ENCODE measurements around the gene PER3. TPM values are rescaled to one million over a fixed set of nuclear protein-coding genes. Genes with fewer than 3 reads are reported as not detected.

The PER3 gene
- total and polyA plus RNA-seq, 2 experiments from 2014 or later: 1.9 to 2.7 TPM

- Histone ChIP-seq H3K27ac (no peak overlapping the region), H3K4me1 (ENCODE audit: insufficient read depth) (no peaks in the 10 kb centered on the region), H4K20me1 (ENCODE audit: insufficient read depth, poor library complexity, severe bottlenecking) (no peaks in the 10 kb centered on the region), H3K36me3 (replicated peaks; ENCODE audit: insufficient read depth, low read depth) (no peaks in the 10 kb centered on the region), H3K27me3 (no peaks in the 10 kb centered on the region), H3K79me2 (no peaks in the 10 kb centered on the region), H3K9me3 (ENCODE audit: low read depth) (no peaks in the 10 kb centered on the region), H3K4me2 (no peak overlapping the region), H3K9me2 (replicated peaks; ENCODE audit: insufficient read depth) (no peaks in the 10 kb centered on the region), H2AFZ (no peak overlapping the region), H3K4me3 (no peak overlapping the region)
- TF ChIP-seq, protein P1, sequence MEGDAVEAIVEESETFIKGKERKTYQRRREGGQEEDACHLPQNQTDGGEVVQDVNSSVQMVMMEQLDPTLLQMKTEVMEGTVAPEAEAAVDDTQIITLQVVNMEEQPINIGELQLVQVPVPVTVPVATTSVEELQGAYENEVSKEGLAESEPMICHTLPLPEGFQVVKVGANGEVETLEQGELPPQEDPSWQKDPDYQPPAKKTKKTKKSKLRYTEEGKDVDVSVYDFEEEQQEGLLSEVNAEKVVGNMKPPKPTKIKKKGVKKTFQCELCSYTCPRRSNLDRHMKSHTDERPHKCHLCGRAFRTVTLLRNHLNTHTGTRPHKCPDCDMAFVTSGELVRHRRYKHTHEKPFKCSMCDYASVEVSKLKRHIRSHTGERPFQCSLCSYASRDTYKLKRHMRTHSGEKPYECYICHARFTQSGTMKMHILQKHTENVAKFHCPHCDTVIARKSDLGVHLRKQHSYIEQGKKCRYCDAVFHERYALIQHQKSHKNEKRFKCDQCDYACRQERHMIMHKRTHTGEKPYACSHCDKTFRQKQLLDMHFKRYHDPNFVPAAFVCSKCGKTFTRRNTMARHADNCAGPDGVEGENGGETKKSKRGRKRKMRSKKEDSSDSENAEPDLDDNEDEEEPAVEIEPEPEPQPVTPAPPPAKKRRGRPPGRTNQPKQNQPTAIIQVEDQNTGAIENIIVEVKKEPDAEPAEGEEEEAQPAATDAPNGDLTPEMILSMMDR (IDR thresholded peaks at IDR 0.05; ENCODE audit: poor library complexity): no peak
- TF ChIP-seq EZH2 (IDR thresholded peaks at IDR 0.05; ENCODE audit: borderline replicate concordance) (no peak), EZH2phosphoT487 (IDR thresholded peaks at IDR 0.05; ENCODE audit: low read depth, severe bottlenecking, unreplicated experiment) (no peak)
- no peak for DNase-seq (ENCODE audit: low spot score)
- 54% methylated on average over 3 of the region's 3 CpGs for WGBS (ENCODE audit: low lambda C conversion rate, missing lambda C conversion rate)
Measured at GRCh38 chr1:7839526-7839925, 55.4 kb downstream of the PER3 start.

- H3K4me2 ChIP-seq: no peak overlapping the region
- TF ChIP-seq EZH2 (IDR thresholded peaks at IDR 0.05; ENCODE audit: borderline replicate concordance) (no peak), EZH2phosphoT487 (IDR thresholded peaks at IDR 0.05; ENCODE audit: low read depth, severe bottlenecking, unreplicated experiment) (no peak)
- TF ChIP-seq, protein P1 (IDR thresholded peaks at IDR 0.05; ENCODE audit: poor library complexity): no peak
- H3K27ac ChIP-seq: no peak overlapping the region
- WGBS (ENCODE audit: low lambda C conversion rate, missing lambda C conversion rate): 94% methylated on average over 4 of the region's 4 CpGs
- no peaks in the 10 kb centered on the region for H3K9me3 ChIP-seq (ENCODE audit: low read depth)
- no peak for DNase-seq (ENCODE audit: low spot score)
- no peaks in the 10 kb centered on the region for H3K36me3 ChIP-seq (replicated peaks; ENCODE audit: insufficient read depth, low read depth)
- no peaks in the 10 kb centered on the region for H3K4me1 ChIP-seq (ENCODE audit: insufficient read depth)
- H3K4me3 ChIP-seq: no peak overlapping the region
- H2AFZ ChIP-seq: no peak overlapping the region
- H3K79me2 ChIP-seq: no peaks in the 10 kb centered on the region
- no peaks in the 10 kb centered on the region for H3K27me3 ChIP-seq
- H4K20me1 ChIP-seq (ENCODE audit: insufficient read depth, poor library complexity, severe bottlenecking): no peaks in the 10 kb centered on the region
- no peaks in the 10 kb centered on the region for H3K9me2 ChIP-seq (replicated peaks; ENCODE audit: insufficient read depth)
Measured at GRCh38 chr1:7842517-7842916, 58.4 kb downstream of the PER3 start.

- no peak for DNase-seq (ENCODE audit: low spot score)
- Histone ChIP-seq H3K4me1 (ENCODE audit: insufficient read depth) (no peaks in the 10 kb centered on the region), H2AFZ (no peak overlapping the region), H3K9me2 (replicated peaks; ENCODE audit: insufficient read depth) (no peaks in the 10 kb centered on the region), H3K36me3 (replicated peaks; ENCODE audit: insufficient read depth, low read depth) (no peaks in the 10 kb centered on the region), H3K27me3 (peaks cover 6% of the 10 kb centered on the region), H3K4me3 (no peak overlapping the region), H3K27ac (no peak overlapping the region), H3K9me3 (ENCODE audit: low read depth) (no peaks in the 10 kb centered on the region), H3K4me2 (no peak overlapping the region), H4K20me1 (ENCODE audit: insufficient read depth, poor library complexity, severe bottlenecking) (no peaks in the 10 kb centered on the region), H3K79me2 (no peaks in the 10 kb centered on the region)
- TF ChIP-seq EZH2phosphoT487 (IDR thresholded peaks at IDR 0.05; ENCODE audit: low read depth, severe bottlenecking, unreplicated experiment) (no peak), EZH2 (IDR thresholded peaks at IDR 0.05; ENCODE audit: borderline replicate concordance) (no peak)
- TF ChIP-seq, protein P1 (IDR thresholded peaks at IDR 0.05; ENCODE audit: poor library complexity): no peak
- 86% methylated on average over 2 of the region's 2 CpGs for WGBS (ENCODE audit: low lambda C conversion rate, missing lambda C conversion rate)
Measured at GRCh38 chr1:7845761-7846160, 61.7 kb downstream of the PER3 start.

GRCh38 chr1:7846656-7847055 is 62.6 kb downstream of the PER3 start:
- Histone ChIP-seq H3K79me2 (no peaks in the 10 kb centered on the region), H4K20me1 (ENCODE audit: insufficient read depth, poor library complexity, severe bottlenecking) (no peaks in the 10 kb centered on the region), H3K27me3 (peaks cover 12% of the 10 kb centered on the region), H3K4me2 (no peak overlapping the region), H3K27ac (no peak overlapping the region), H3K36me3 (replicated peaks; ENCODE audit: insufficient read depth, low read depth) (no peaks in the 10 kb centered on the region), H2AFZ (no peak overlapping the region), H3K9me2 (replicated peaks; ENCODE audit: insufficient read depth) (no peaks in the 10 kb centered on the region), H3K9me3 (ENCODE audit: low read depth) (no peaks in the 10 kb centered on the region), H3K4me3 (no peak overlapping the region), H3K4me1 (ENCODE audit: insufficient read depth) (no peaks in the 10 kb centered on the region)
- no peak for DNase-seq (ENCODE audit: low spot score)
- TF ChIP-seq EZH2 (IDR thresholded peaks at IDR 0.05; ENCODE audit: borderline replicate concordance): no peak
- no peak for TF ChIP-seq EZH2phosphoT487 (IDR thresholded peaks at IDR 0.05; ENCODE audit: low read depth, severe bottlenecking, unreplicated experiment)
- TF ChIP-seq, protein P1 (IDR thresholded peaks at IDR 0.05; ENCODE audit: poor library complexity): no peak
- WGBS (ENCODE audit: low lambda C conversion rate, missing lambda C conversion rate): 88% methylated on average over 7 of the region's 7 CpGs
